Measurements from ENCODE around the gene KIF19. TPM values are rescaled to one million over a fixed set of nuclear protein-coding genes. Genes with fewer than 3 reads are reported as not detected.
"Not testable (repeated sequence)": the region's sequence is repeated elsewhere in the genome, so short reads cannot be mapped to it uniquely, and the experiment has no call there.

KIF19 gene
- total RNA-seq (2014; rRNA removed): not detected in 2 replicates
- polyA plus RNA-seq (2012): not detected

GRCh38 chr17:74325743-74326379, at the start of gene KIF19:
Gene KIF19, plus strand, starts transcription at chr17:74326226. Its CDS starts 124 bp downstream, at chr17:74326350.
- DNase-seq (ENCODE audit: low read depth): no peak

GRCh38 chr17:74276541-74277009, 49.5 kb upstream of the KIF19 start:
- DNase-seq (ENCODE audit: low read depth): no peak

- DNase-seq (ENCODE audit: low read depth): no peak
Measured at GRCh38 chr17:74277935-74278334, 48.1 kb upstream of the KIF19 start.

- not testable (repeated sequence) for DNase-seq (ENCODE audit: low read depth)
Measured at GRCh38 chr17:74279617-74280016, 46.4 kb upstream of the KIF19 start.

GRCh38 chr17:74280093-74280513, 45.9 kb upstream of the KIF19 start:
- no peak for DNase-seq (ENCODE audit: low read depth)

GRCh38 chr17:74281799-74282198, 44.2 kb upstream of the KIF19 start:
- DNase-seq (ENCODE audit: low read depth): no peak

GRCh38 chr17:74282274-74282586, 43.8 kb upstream of the KIF19 start:
- DNase-seq (ENCODE audit: low read depth): not testable (repeated sequence)

- no peak for DNase-seq (ENCODE audit: low read depth)
Measured at GRCh38 chr17:74282587-74283370, 43.2 kb upstream of the KIF19 start.

GRCh38 chr17:74283371-74283673, 42.7 kb upstream of the KIF19 start:
- DNase-seq (ENCODE audit: low read depth): no peak

GRCh38 chr17:74287031-74287602, 38.9 kb upstream of the KIF19 start:
- DNase-seq (ENCODE audit: low read depth): no peak

- DNase-seq (ENCODE audit: low read depth): no peak
Measured at GRCh38 chr17:74288785-74289184, 37.2 kb upstream of the KIF19 start.

- no peak for DNase-seq (ENCODE audit: low read depth)
Measured at GRCh38 chr17:74289688-74290087, 36.3 kb upstream of the KIF19 start.

- no peak for DNase-seq (ENCODE audit: low read depth)
Measured at GRCh38 chr17:74290340-74290739, 35.7 kb upstream of the KIF19 start.

GRCh38 chr17:74292495-74292894, 33.5 kb upstream of the KIF19 start:
- DNase-seq (ENCODE audit: low read depth): no peak

- no peak for DNase-seq (ENCODE audit: low read depth)
Measured at GRCh38 chr17:74295625-74296547, 30.1 kb upstream of the KIF19 start.

GRCh38 chr17:74296548-74296936, 29.5 kb upstream of the KIF19 start:
- peak; percentile 5 for DNase-seq (ENCODE audit: low read depth)

GRCh38 chr17:74297941-74298340, 28.1 kb upstream of the KIF19 start:
- DNase-seq (ENCODE audit: low read depth): peak; percentile 5

- no peak for DNase-seq (ENCODE audit: low read depth)
Measured at GRCh38 chr17:74298778-74299177, 27.2 kb upstream of the KIF19 start.

- no peak for DNase-seq (ENCODE audit: low read depth)
Measured at GRCh38 chr17:74299226-74300009, 26.6 kb upstream of the KIF19 start.

- DNase-seq (ENCODE audit: low read depth): no peak
Measured at GRCh38 chr17:74303305-74303704, 22.7 kb upstream of the KIF19 start.

- no peak for DNase-seq (ENCODE audit: low read depth)
Measured at GRCh38 chr17:74304184-74304583, 21.8 kb upstream of the KIF19 start.
